Fibroblast of skin of back (primary cell): ENCODE data around the gene LCN1.
"Not testable (repeated sequence)": the region's sequence is repeated elsewhere in the genome, so short reads cannot be mapped to it uniquely, and the experiment has no call there.

Experiments
- DNase-seq: peaks from one replicate; pipeline ENCODE4 v3.0.0-alpha.2; 2013

LCN1 gene

GRCh38 chr9:135549478-135550343 is 28.5 kb downstream of the LCN1 start:
- DNase-seq = not testable (repeated sequence)

- no peak for DNase-seq
Measured at GRCh38 chr9:135550344-135550918, 29.2 kb downstream of the LCN1 start.

GRCh38 chr9:135551031-135551430 is 29.8 kb downstream of the LCN1 start:
- DNase-seq = no peak

- DNase-seq = no peak
Measured at GRCh38 chr9:135551456-135551855, 30.2 kb downstream of the LCN1 start.

GRCh38 chr9:135552021-135552697 is 30.9 kb downstream of the LCN1 start:
- no peak for DNase-seq

GRCh38 chr9:135552698-135553171 is 31.5 kb downstream of the LCN1 start:
- DNase-seq = no peak

- DNase-seq = no peak
Measured at GRCh38 chr9:135554718-135555117, 33.5 kb downstream of the LCN1 start.

GRCh38 chr9:135555203-135555602 is 34.0 kb downstream of the LCN1 start:
- DNase-seq = no peak

- DNase-seq = no peak
Measured at GRCh38 chr9:135555910-135556309, 34.7 kb downstream of the LCN1 start.

GRCh38 chr9:135559606-135560005 is 38.4 kb downstream of the LCN1 start:
- no peak for DNase-seq

- DNase-seq = no peak
Measured at GRCh38 chr9:135561391-135562234, 40.4 kb downstream of the LCN1 start, which contains the start of gene PAEP. PAEP (plus strand) TSS chr9:135561756.

- no peak for DNase-seq
Measured at GRCh38 chr9:135562235-135562745, 41.0 kb downstream of the LCN1 start.

GRCh38 chr9:135563039-135563476 is 41.8 kb downstream of the LCN1 start:
- DNase-seq = no peak

GRCh38 chr9:135563858-135564257 is 42.6 kb downstream of the LCN1 start:
- no peak for DNase-seq

- DNase-seq = no peak
Measured at GRCh38 chr9:135565141-135565628, 43.9 kb downstream of the LCN1 start.

- DNase-seq = no peak
Measured at GRCh38 chr9:135565636-135566035, 44.4 kb downstream of the LCN1 start.

GRCh38 chr9:135566552-135566951 is 45.3 kb downstream of the LCN1 start:
- DNase-seq = no peak

GRCh38 chr9:135567311-135567710 is 46.1 kb downstream of the LCN1 start:
- DNase-seq = no peak

- DNase-seq = no peak
Measured at GRCh38 chr9:135568026-135568425, 46.8 kb downstream of the LCN1 start.

- no peak for DNase-seq
Measured at GRCh38 chr9:135570456-135570855, 49.2 kb downstream of the LCN1 start.

GRCh38 chr9:135572233-135572632 is 51.0 kb downstream of the LCN1 start:
- no peak for DNase-seq

GRCh38 chr9:135573124-135573523 is 51.9 kb downstream of the LCN1 start:
- DNase-seq = no peak
